ENCODE measurements around the gene APCDD1L. TPM values are rescaled to one million over a fixed set of nuclear protein-coding genes. Genes with fewer than 3 reads are reported as not detected.

Gene APCDD1L
- total RNA-seq, 6 experiments from 2014 or later, result 14.5 to 43.3 (median 34.9) TPM

GRCh38 chr20:58500256-58500655, 14.9 kb downstream of the APCDD1L start:
- Mint-ChIP-seq H3K27ac (no peak overlapping the region), H3K36me3 (ENCODE audit: low read depth) (peaks cover 34% of the 10 kb centered on the region), H3K9me3 (peaks cover 10% of the 10 kb centered on the region), H3K4me3 (no peak overlapping the region), H3K4me1 (ENCODE audit: low read depth) (no peaks in the 10 kb centered on the region), H3K27me3 (ENCODE audit: insufficient read depth) (no peaks in the 10 kb centered on the region)
- DNase-seq, result no peak
- no peak for TF ChIP-seq CTCF (IDR thresholded peaks at IDR 0.05)

- no peak for TF ChIP-seq CTCF (IDR thresholded peaks at IDR 0.05)
- no peak for DNase-seq
- Mint-ChIP-seq H3K4me1 (ENCODE audit: low read depth) (peaks cover under 1% of the 10 kb centered on the region; the same call in 1 of the 2 replicates), H3K27me3 (ENCODE audit: insufficient read depth) (no peaks in the 10 kb centered on the region), H3K27ac (no peak overlapping the region), H3K9me3 (peaks cover 2% of the 10 kb centered on the region; the same call in 1 of the 2 replicates), H3K4me3 (no peak overlapping the region), H3K36me3 (ENCODE audit: low read depth) (peaks cover 26% of the 10 kb centered on the region)
These were observed 16.6 kb downstream of the APCDD1L start for GRCh38 chr20:58498470-58499068.

GRCh38 chr20:58497724-58498469, 17.3 kb downstream of the APCDD1L start:
- DNase-seq, result no peak
- Mint-ChIP-seq H3K36me3 (ENCODE audit: low read depth) (peaks cover 20% of the 10 kb centered on the region), H3K9me3 (no peaks in the 10 kb centered on the region), H3K27ac (no peak overlapping the region), H3K4me3 (no peak overlapping the region), H3K27me3 (ENCODE audit: insufficient read depth) (no peaks in the 10 kb centered on the region), H3K4me1 (ENCODE audit: low read depth) (peaks cover 7% of the 10 kb centered on the region)
- no peak for TF ChIP-seq CTCF (IDR thresholded peaks at IDR 0.05)

GRCh38 chr20:58497076-58497641, 18.0 kb downstream of the APCDD1L start:
- no peak for DNase-seq
- no peaks in the 10 kb centered on the region for H3K27me3 Mint-ChIP-seq (ENCODE audit: insufficient read depth)
- H3K9me3 Mint-ChIP-seq, result no peaks in the 10 kb centered on the region
- no peak overlapping the region for H3K27ac Mint-ChIP-seq
- H3K4me3 Mint-ChIP-seq, result no peak overlapping the region
- peaks cover 14% of the 10 kb centered on the region for H3K36me3 Mint-ChIP-seq (ENCODE audit: low read depth)
- H3K4me1 Mint-ChIP-seq (ENCODE audit: low read depth), result peaks cover 10% of the 10 kb centered on the region
- TF ChIP-seq CTCF (IDR thresholded peaks at IDR 0.05), result no peak

- H3K36me3 Mint-ChIP-seq (ENCODE audit: low read depth), result peaks cover 6% of the 10 kb centered on the region
- peaks cover 10% of the 10 kb centered on the region for H3K4me1 Mint-ChIP-seq (ENCODE audit: low read depth)
- DNase-seq, result no peak
These were observed 18.8 kb downstream of the APCDD1L start for GRCh38 chr20:58496429-58496769.

More at GRCh38 chr20:58496429-58496769, 18.8 kb downstream of the APCDD1L start:
- Mint-ChIP-seq H3K27me3 (ENCODE audit: insufficient read depth) (no peaks in the 10 kb centered on the region), H3K9me3 (no peaks in the 10 kb centered on the region), H3K4me3 (no peak overlapping the region), H3K27ac (no peak overlapping the region)
- TF ChIP-seq CTCF (IDR thresholded peaks at IDR 0.05), result no peak
